ENCODE results near the gene LST1.

DNA sequence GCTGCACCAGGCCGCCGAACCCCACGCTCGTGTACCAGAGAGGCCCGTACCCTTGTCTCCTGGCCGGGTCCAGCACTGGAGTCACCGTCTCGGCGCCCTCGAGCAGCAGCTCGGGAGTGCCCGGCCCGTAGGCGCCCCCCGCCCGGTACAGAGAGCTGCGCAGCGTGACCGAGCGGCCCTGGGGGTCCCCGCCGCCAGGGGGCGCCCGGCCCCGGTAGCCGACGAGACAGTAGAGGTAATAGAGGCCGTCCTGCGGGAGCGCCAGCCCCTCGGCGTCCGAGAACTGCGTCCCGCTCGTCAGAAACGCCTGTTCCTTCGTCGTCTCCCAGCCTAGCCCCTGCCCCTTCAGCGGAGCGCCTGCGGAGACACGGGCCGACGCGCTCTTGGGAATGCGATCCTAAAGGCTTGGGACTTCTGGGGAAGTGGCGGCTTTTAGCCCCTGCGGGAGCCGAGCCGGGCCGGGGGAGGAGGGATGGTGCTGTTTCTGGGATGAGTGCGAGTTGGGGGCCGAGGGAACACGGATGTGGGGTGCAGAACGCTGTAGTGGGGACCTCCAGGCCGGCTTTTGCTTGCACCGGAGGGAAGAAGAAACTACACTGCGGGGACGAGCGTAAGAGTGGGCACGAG, 5.2 kb upstream of the LST1 start:
- TF ChIP-seq CTCF (IDR thresholded peaks at IDR 0.05) = peak; percentile 31 to 100 (median 99)
- peak in 1 of 2 donors; percentile 39 for TF ChIP-seq POLR2A (IDR thresholded peaks at IDR 0.05)
